Measurements from ENCODE around the gene SPATA2L. TPM values are rescaled to one million over a fixed set of nuclear protein-coding genes. Genes with fewer than 3 reads are reported as not detected.

SPATA2L gene
- polyA plus RNA-seq, 3 donors, result 5.2 to 11.2 (median 8.2) TPM

Other genes with a start within 250 kb of the SPATA2L start
- gene ANKRD11, start 211.1 kb downstream of the SPATA2L start, polyA plus RNA-seq (ENCODE audit: insufficient read length in 3 of 3), result 100 to 1,000 TPM in 2 of 3 donors, 10 to 100 TPM in 1; 98.3 to 127 (median 111) TPM
- gene SPG7, start 193.3 kb downstream of the SPATA2L start, polyA plus RNA-seq (ENCODE audit: insufficient read length in 3 of 3), result 100 to 1,000 TPM in 1 of 3 donors, 10 to 100 TPM in 2; 92.6 to 132 (median 98.7) TPM
- 1,000 to 10,000 TPM; 1,503 to 2,429 (median 2,392) TPM for gene RPL13, start 141.0 kb downstream of the SPATA2L start, polyA plus RNA-seq (ENCODE audit: insufficient read length in 3 of 3)
- 1 to 10 TPM; 6.6 to 7.7 (median 6.8) TPM for gene CPNE7, start 125.9 kb downstream of the SPATA2L start, polyA plus RNA-seq (ENCODE audit: insufficient read length in 3 of 3)
- 10 to 100 TPM; 28.6 to 62.6 (median 43.9) TPM for gene DPEP1, start 88.1 kb downstream of the SPATA2L start, polyA plus RNA-seq (ENCODE audit: insufficient read length in 3 of 3)
- 10 to 100 TPM; 60.4 to 83.1 (median 79.7) TPM for gene CHMP1A, start 44.0 kb downstream of the SPATA2L start, polyA plus RNA-seq (ENCODE audit: insufficient read length in 3 of 3)
- gene SPATA33, start 43.9 kb downstream of the SPATA2L start, polyA plus RNA-seq (ENCODE audit: insufficient read length in 3 of 3), result 10 to 100 TPM; 16.5 to 17.2 (median 16.6) TPM
- gene CDK10, start 15.0 kb downstream of the SPATA2L start, polyA plus RNA-seq (ENCODE audit: insufficient read length in 3 of 3), result 100 to 1,000 TPM in 2 of 3 donors, 10 to 100 TPM in 1; 90.3 to 167 (median 127) TPM
- gene VPS9D1, start 19.2 kb upstream of the SPATA2L start, polyA plus RNA-seq (ENCODE audit: insufficient read length in 3 of 3), result 10 to 100 TPM; 10.2 to 16.5 (median 13.1) TPM
- gene ZNF276, start 19.8 kb upstream of the SPATA2L start, polyA plus RNA-seq (ENCODE audit: insufficient read length in 3 of 3), result 10 to 100 TPM; 24.3 to 34.7 (median 29.5) TPM
- gene FANCA, start 114.9 kb upstream of the SPATA2L start, polyA plus RNA-seq (ENCODE audit: insufficient read length in 3 of 3), result 10 to 100 TPM; 26.0 to 41.3 (median 35.3) TPM
- gene SPIRE2, start 126.8 kb upstream of the SPATA2L start, polyA plus RNA-seq (ENCODE audit: insufficient read length in 3 of 3), result 10 to 100 TPM; 10.4 to 19.5 (median 12.2) TPM
- 100 to 1,000 TPM; 131 to 182 (median 148) TPM for gene TCF25, start 171.9 kb upstream of the SPATA2L start, polyA plus RNA-seq (ENCODE audit: insufficient read length in 3 of 3)
- gene MC1R, start 217.2 kb upstream of the SPATA2L start, polyA plus RNA-seq (ENCODE audit: insufficient read length in 3 of 3), result 1 to 10 TPM; 2.9 to 6.3 (median 3.5) TPM
- 10 to 100 TPM in 2 of 3 donors, 1 to 10 TPM in 1; 7.7 to 18.7 (median 10.2) TPM for gene TUBB3, start 221.6 kb upstream of the SPATA2L start, polyA plus RNA-seq (ENCODE audit: insufficient read length in 3 of 3)
- gene DEF8, start 247.1 kb upstream of the SPATA2L start, polyA plus RNA-seq (ENCODE audit: insufficient read length in 3 of 3), result 10 to 100 TPM; 32.5 to 52.7 (median 46.0) TPM

Measured in renal cortex interstitium (tissue), 3 donors.